HG03442 (cell line): Measurements from ENCODE around the gene ELMOD2.
A peak's percentile ranks its signal among the peaks of the same experiment; 100 is the strongest.
"Not testable (repeated sequence)": the region's sequence is repeated elsewhere in the genome, so short reads cannot be mapped to it uniquely, and the experiment has no call there.

Source experiments
- ATAC-seq: cut with Tn5 transposase; IDR thresholded peaks from one replicate; pipeline ENCODE4 v1.9.1; 2021; ENCODE audit warnings: mild to moderate bottlenecking, moderate library complexity; ENCODE audit not compliant: unreplicated experiment

Gene ELMOD2

GRCh38 chr4:140523857-140524742 is at the start of gene ELMOD2:
TSS of gene ELMOD2 (plus strand) at chr4:140524168. CDS start at chr4:140525429, 1,261 bp downstream.
- ATAC-seq: peak; percentile 100

- no peak for ATAC-seq
Measured at GRCh38 chr4:140483445-140483844, 40.5 kb upstream of the ELMOD2 start.

GRCh38 chr4:140485939-140486338 is 38.0 kb upstream of the ELMOD2 start:
- ATAC-seq: no peak

GRCh38 chr4:140497405-140497746 is 26.6 kb upstream of the ELMOD2 start:
- no peak for ATAC-seq

GRCh38 chr4:140497747-140498636 is 26.0 kb upstream of the ELMOD2 start, which contains the start of gene MGAT4D:
TSS of gene MGAT4D (minus strand) at chr4:140498293. CDS start at chr4:140498222, 71 bp downstream.
- no peak for ATAC-seq

GRCh38 chr4:140499391-140499790 is 24.6 kb upstream of the ELMOD2 start:
- no peak for ATAC-seq

GRCh38 chr4:140504261-140504660 is 19.7 kb upstream of the ELMOD2 start:
- no peak for ATAC-seq

- ATAC-seq: not testable (repeated sequence)
Measured at GRCh38 chr4:140513765-140514164, 10.2 kb upstream of the ELMOD2 start.

GRCh38 chr4:140515423-140515822 is 8.5 kb upstream of the ELMOD2 start:
- no peak for ATAC-seq

- peak; percentile 6 for ATAC-seq
Measured at GRCh38 chr4:140523370-140523856, 555 bp upstream of the ELMOD2 start.

GRCh38 chr4:140529434-140529833 is 5.5 kb downstream of the ELMOD2 start:
- ATAC-seq: no peak

- ATAC-seq: no peak
Measured at GRCh38 chr4:140533951-140534480, 10.0 kb downstream of the ELMOD2 start.

- peak; percentile 100 for ATAC-seq
Measured at GRCh38 chr4:140556372-140557085, 32.6 kb downstream of the ELMOD2 start.

- ATAC-seq: no peak
Measured at GRCh38 chr4:140557831-140558435, 34.0 kb downstream of the ELMOD2 start.

- ATAC-seq: no peak
Measured at GRCh38 chr4:140559696-140560095, 35.7 kb downstream of the ELMOD2 start.

GRCh38 chr4:140568507-140569306 is 44.7 kb downstream of the ELMOD2 start, which contains the start of gene UCP1:
TSS of gene UCP1 (minus strand) at chr4:140568961. CDS start at chr4:140568729, 232 bp downstream.
- no peak for ATAC-seq

GRCh38 chr4:140569307-140569638 is 45.3 kb downstream of the ELMOD2 start:
- ATAC-seq: no peak

GRCh38 chr4:140571620-140572019 is 47.7 kb downstream of the ELMOD2 start:
- no peak for ATAC-seq

- no peak for ATAC-seq
Measured at GRCh38 chr4:140575489-140575888, 51.5 kb downstream of the ELMOD2 start.
